ENCODE results near the gene SRRM4.
"Not testable (repeated sequence)": the region's sequence is repeated elsewhere in the genome, so short reads cannot be mapped to it uniquely, and the experiment has no call there.

SRRM4 gene

GRCh38 chr12:118981285-118982211 lies at the start of gene SRRM4:
TSS of gene SRRM4 (plus strand) at chr12:118981541. CDS start at chr12:118981883, 342 bp downstream.
- no peak for DNase-seq (ENCODE audit: low spot score)

- DNase-seq (ENCODE audit: low spot score) = no peak
These were observed 35.1 kb upstream of the SRRM4 start for GRCh38 chr12:118946256-118946655.

GRCh38 chr12:118958520-118958919 lies 22.8 kb upstream of the SRRM4 start:
- DNase-seq (ENCODE audit: low spot score) = no peak

- DNase-seq (ENCODE audit: low spot score) = no peak
These were observed 22.0 kb upstream of the SRRM4 start for GRCh38 chr12:118959348-118959747.

GRCh38 chr12:118959985-118960560 lies 21.3 kb upstream of the SRRM4 start:
- DNase-seq (ENCODE audit: low spot score) = no peak

- no peak for DNase-seq (ENCODE audit: low spot score)
These were observed 20.5 kb upstream of the SRRM4 start for GRCh38 chr12:118960865-118961264.

- DNase-seq (ENCODE audit: low spot score) = no peak
These were observed 16.4 kb upstream of the SRRM4 start for GRCh38 chr12:118964988-118965387.

- no peak for DNase-seq (ENCODE audit: low spot score)
These were observed 10.5 kb upstream of the SRRM4 start for GRCh38 chr12:118970856-118971255.

GRCh38 chr12:118972982-118973381 lies 8.4 kb upstream of the SRRM4 start:
- no peak for DNase-seq (ENCODE audit: low spot score)

GRCh38 chr12:118979763-118980406 lies 1.5 kb upstream of the SRRM4 start:
- DNase-seq (ENCODE audit: low spot score) = peak; percentile 61

GRCh38 chr12:118980407-118981014 lies 830 bp upstream of the SRRM4 start:
- DNase-seq (ENCODE audit: low spot score) = no peak

GRCh38 chr12:118982302-118982701 lies 961 bp downstream of the SRRM4 start:
- no peak for DNase-seq (ENCODE audit: low spot score)

GRCh38 chr12:118982984-118983761 lies 1.8 kb downstream of the SRRM4 start:
- no peak for DNase-seq (ENCODE audit: low spot score)

GRCh38 chr12:118984161-118984943 lies 3.0 kb downstream of the SRRM4 start:
- DNase-seq (ENCODE audit: low spot score) = no peak

- DNase-seq (ENCODE audit: low spot score) = no peak
These were observed 4.7 kb downstream of the SRRM4 start for GRCh38 chr12:118986050-118986449.

- DNase-seq (ENCODE audit: low spot score) = no peak
These were observed 17.8 kb downstream of the SRRM4 start for GRCh38 chr12:118999107-118999506.

GRCh38 chr12:119005085-119005484 lies 23.7 kb downstream of the SRRM4 start:
- DNase-seq (ENCODE audit: low spot score) = no peak

- DNase-seq (ENCODE audit: low spot score) = no peak
These were observed 24.6 kb downstream of the SRRM4 start for GRCh38 chr12:119005913-119006312.

- DNase-seq (ENCODE audit: low spot score) = no peak
These were observed 25.4 kb downstream of the SRRM4 start for GRCh38 chr12:119006746-119007145.

GRCh38 chr12:119008273-119008672 lies 26.9 kb downstream of the SRRM4 start:
- DNase-seq (ENCODE audit: low spot score) = not testable (repeated sequence)

- no peak for DNase-seq (ENCODE audit: low spot score)
These were observed 27.4 kb downstream of the SRRM4 start for GRCh38 chr12:119008691-119009221.

Measured in germinal center (tissue), 1 donor.